Uterus (tissue), 4 donors: ENCODE measurements around the gene MACROD1. TPM values are rescaled to one million over a fixed set of nuclear protein-coding genes. Genes with fewer than 3 reads are reported as not detected.
"Not testable (repeated sequence)": the region's sequence is repeated elsewhere in the genome, so short reads cannot be mapped to it uniquely, and the experiment has no call there.

Source experiments
- DNase-seq, 2 donors: peaks; one replicate each; pipeline ENCODE4 v3.0.0-alpha.2; 2019 to 2020
- H3K27ac ChIP-seq, 2 donors: fragments of 200-600 bp; sonication (generic); 1 replicate in 1 of 2; 2 replicates in 1 of 2; pipeline ENCODE4 v1.5.1; 2016 to 2018
- H3K27me3 ChIP-seq, 2 donors: fragments of 200-600 bp; sonication (generic); one replicate each; pipeline ENCODE4 v1.5.1; 2018 to 2019; ENCODE audit warnings: control low read depth in 1 of 2
- H3K36me3 ChIP-seq, 2 donors: fragments of 200-600 bp; sonication (generic); one replicate each; pipeline ENCODE4 v1.5.1; 2019; ENCODE audit warnings: control low read depth in 1 of 2
- H3K4me1 ChIP-seq, 2 donors: fragments of 200-600 bp; sonication (generic); one replicate each; pipeline ENCODE4 v1.5.1; 2018 to 2019; ENCODE audit warnings: control low read depth in 1 of 2
- H3K4me3 ChIP-seq, 2 donors: fragments of 200-600 bp; sonication (generic); 1 replicate in 1 of 2; 2 replicates in 1 of 2; pipeline ENCODE4 v1.5.1; 2018 to 2019; ENCODE audit warnings: mild to moderate bottlenecking in 1 of 2
- H3K9me3 ChIP-seq, 2 donors: fragments of 200-600 bp; sonication (generic); one replicate each; pipeline ENCODE4 v1.5.1; 2019; ENCODE audit warnings: control low read depth in 1 of 2
- POLR2A ChIP-seq, 2 donors: fragments of 450-650 bp; IDR thresholded peaks; one replicate each; pipeline ENCODE4 v1.6.1; 2016; ENCODE audit warnings: antibody characterized with exemption in 2 of 2, mild to moderate bottlenecking in 1 of 2, moderate library complexity in 1 of 2
- intact Hi-C: fragments of 100-400 bp; cut with DNase I; formaldehyde crosslinking; loops from one replicate; pipeline ENCODE4 v1.15.1; 2023; ENCODE audit warnings: low total_unique reads
- total RNA-seq, 4 donors: library from RNA; depleted of rRNA in 3 of 4; stranded (reverse); fragments of >200 nt in 3 of 4; gene quantifications; one replicate each; pipeline versions ENCODE4 v1.1.0 to v1.2.4, GENCODE V29; 2014 to 2023
- TF ChIP-seq, protein P1 (sequence below), 4 experiments: fragments of 200-600 bp in 2 of 4; fragments of 450-650 bp in 2 of 4; sonication (generic) in 2 of 4; IDR thresholded peaks; one replicate each; pipeline ENCODE4 v1.5.1; 2016 to 2019; ENCODE audit warnings: antibody characterized with exemption in 4 of 4, mild to moderate bottlenecking in 2 of 4, moderate library complexity in 1 of 4
- donor health status: DM: yes; HTN: yes; CAD: no.

The MACROD1 gene
- total RNA-seq, 4 donors from 2014 or later: 1.8 to 27.1 (median 6.6) TPM

- Histone ChIP-seq H3K4me3 (no peak overlapping the region), H3K27me3 (no peaks in the 10 kb centered on the region), H3K36me3 (no peaks in the 10 kb centered on the region), H3K27ac (no peak overlapping the region), H3K4me1 (no peaks in the 10 kb centered on the region), H3K9me3 (no peaks in the 10 kb centered on the region)
- intact Hi-C loops: no loop called here
- no peak for DNase-seq
- TF ChIP-seq, protein P1, sequence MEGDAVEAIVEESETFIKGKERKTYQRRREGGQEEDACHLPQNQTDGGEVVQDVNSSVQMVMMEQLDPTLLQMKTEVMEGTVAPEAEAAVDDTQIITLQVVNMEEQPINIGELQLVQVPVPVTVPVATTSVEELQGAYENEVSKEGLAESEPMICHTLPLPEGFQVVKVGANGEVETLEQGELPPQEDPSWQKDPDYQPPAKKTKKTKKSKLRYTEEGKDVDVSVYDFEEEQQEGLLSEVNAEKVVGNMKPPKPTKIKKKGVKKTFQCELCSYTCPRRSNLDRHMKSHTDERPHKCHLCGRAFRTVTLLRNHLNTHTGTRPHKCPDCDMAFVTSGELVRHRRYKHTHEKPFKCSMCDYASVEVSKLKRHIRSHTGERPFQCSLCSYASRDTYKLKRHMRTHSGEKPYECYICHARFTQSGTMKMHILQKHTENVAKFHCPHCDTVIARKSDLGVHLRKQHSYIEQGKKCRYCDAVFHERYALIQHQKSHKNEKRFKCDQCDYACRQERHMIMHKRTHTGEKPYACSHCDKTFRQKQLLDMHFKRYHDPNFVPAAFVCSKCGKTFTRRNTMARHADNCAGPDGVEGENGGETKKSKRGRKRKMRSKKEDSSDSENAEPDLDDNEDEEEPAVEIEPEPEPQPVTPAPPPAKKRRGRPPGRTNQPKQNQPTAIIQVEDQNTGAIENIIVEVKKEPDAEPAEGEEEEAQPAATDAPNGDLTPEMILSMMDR (IDR thresholded peaks at IDR 0.05): no peak
- no peak for TF ChIP-seq POLR2A (IDR thresholded peaks at IDR 0.05)
These were observed 112.8 kb downstream of the MACROD1 start for GRCh38 chr11:64052938-64053622.

DNA sequence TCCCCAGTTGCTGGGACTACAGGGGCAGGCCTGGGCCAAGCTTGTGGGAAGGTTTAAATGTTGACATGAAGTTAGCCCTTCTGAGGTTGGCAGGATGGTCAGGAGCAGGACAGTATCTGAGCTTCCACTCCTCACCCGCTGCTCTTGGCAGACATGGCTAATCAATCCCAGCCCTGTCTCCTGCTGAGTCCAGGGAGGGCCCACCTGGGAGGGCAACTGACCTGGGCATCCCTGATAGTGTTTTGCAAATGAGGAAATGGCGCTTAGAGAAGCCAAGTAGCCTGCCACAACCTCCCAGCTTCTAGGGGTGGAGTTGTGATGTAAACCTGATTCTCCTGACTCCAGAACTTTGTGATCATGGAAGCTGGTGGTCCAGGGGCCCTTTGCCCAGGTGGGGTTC, 113.5 kb downstream of the MACROD1 start:
- intact Hi-C loops: no loop called here

GRCh38 chr11:64051297-64051696, 114.6 kb downstream of the MACROD1 start:
- Histone ChIP-seq H3K27ac (no peak overlapping the region), H3K4me3 (no peak overlapping the region), H3K4me1 (no peaks in the 10 kb centered on the region), H3K9me3 (no peaks in the 10 kb centered on the region), H3K27me3 (no peaks in the 10 kb centered on the region), H3K36me3 (no peaks in the 10 kb centered on the region)
- intact Hi-C loops: no loop called here
- DNase-seq: no peak
- no peak for TF ChIP-seq POLR2A (IDR thresholded peaks at IDR 0.05)
- TF ChIP-seq, protein P1 (IDR thresholded peaks at IDR 0.05): no peak

More for the DNA sequence above, 113.5 kb downstream of the MACROD1 start:
- H3K4me1 ChIP-seq: no peaks in the 10 kb centered on the region
- no peak overlapping the region for H3K27ac ChIP-seq
- H3K9me3 ChIP-seq: no peaks in the 10 kb centered on the region
- H3K27me3 ChIP-seq: no peaks in the 10 kb centered on the region
- TF ChIP-seq, protein P1 (IDR thresholded peaks at IDR 0.05): no peak
- no peak for TF ChIP-seq POLR2A (IDR thresholded peaks at IDR 0.05)
- no peaks in the 10 kb centered on the region for H3K36me3 ChIP-seq
- H3K4me3 ChIP-seq: no peak overlapping the region
- DNase-seq: no peak

- no peaks in the 10 kb centered on the region for H3K9me3 ChIP-seq
- no peak overlapping the region for H3K4me3 ChIP-seq
- DNase-seq: no peak
- H3K4me1 ChIP-seq: no peaks in the 10 kb centered on the region
- no peak overlapping the region for H3K27ac ChIP-seq
- TF ChIP-seq POLR2A (IDR thresholded peaks at IDR 0.05): no peak
- TF ChIP-seq, protein P1 (IDR thresholded peaks at IDR 0.05): no peak
- no peaks in the 10 kb centered on the region for H3K36me3 ChIP-seq
- H3K27me3 ChIP-seq: no peaks in the 10 kb centered on the region
- intact Hi-C loops: no loop called here
These were observed 116.4 kb downstream of the MACROD1 start for GRCh38 chr11:64049509-64049908.

GRCh38 chr11:64048042-64048854, 117.7 kb downstream of the MACROD1 start:
- H3K4me1 ChIP-seq: no peaks in the 10 kb centered on the region
- H3K36me3 ChIP-seq: no peaks in the 10 kb centered on the region
- no peak for DNase-seq
- no peak for TF ChIP-seq POLR2A (IDR thresholded peaks at IDR 0.05)
- TF ChIP-seq, protein P1 (IDR thresholded peaks at IDR 0.05): no peak
- no peaks in the 10 kb centered on the region for H3K9me3 ChIP-seq
- no peak overlapping the region for H3K27ac ChIP-seq
- intact Hi-C loops: no loop called here
- no peak overlapping the region for H3K4me3 ChIP-seq
- H3K27me3 ChIP-seq: no peaks in the 10 kb centered on the region

DNA sequence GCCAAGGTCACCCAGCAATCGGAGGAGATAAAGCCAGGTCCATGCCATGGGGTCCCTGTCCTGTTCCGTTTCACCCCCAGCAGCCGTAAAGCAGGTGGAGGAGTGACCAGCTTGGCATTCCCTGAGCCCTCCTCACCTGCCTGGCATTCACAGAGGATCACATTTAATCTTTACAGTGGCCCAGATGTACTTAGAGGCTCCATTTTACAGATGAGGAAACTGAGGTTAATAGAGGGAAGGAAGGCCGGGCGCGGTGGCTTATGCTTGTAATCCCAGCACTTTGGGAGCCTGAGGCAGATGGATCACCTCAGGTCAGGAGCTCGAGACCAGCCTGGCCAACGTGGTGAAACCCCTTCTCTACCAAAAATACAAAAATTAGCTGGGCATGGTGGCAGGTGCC, 118.5 kb downstream of the MACROD1 start:
- H3K36me3 ChIP-seq, H3K9me3 ChIP-seq, DNase-seq, H3K4me1 ChIP-seq, H3K27me3 ChIP-seq, H3K27ac ChIP-seq, intact Hi-C loops, H3K4me3 ChIP-seq: not testable (repeated sequence)
